Hepatocyte (in vitro differentiated cells): ENCODE measurements around the gene LCLAT1. TPM values are rescaled to one million over a fixed set of nuclear protein-coding genes. Genes with fewer than 3 reads are reported as not detected.

ENCODE experiments used
- DNase-seq: peaks from one replicate; pipeline ENCODE4 v3.0.0-alpha.2; 2016; ENCODE audit warnings: low spot score
- H2AFZ ChIP-seq: fragments of 200-600 bp; sonication (generic); 2 replicates; pipeline ENCODE4 v1.6.0; 2016; ENCODE audit warnings: antibody characterized with exemption, mild to moderate bottlenecking
- H3K27ac ChIP-seq: fragments of 200-600 bp; sonication (generic); 2 replicates; pipeline ENCODE4 v1.5.1; 2016; ENCODE audit warnings: mild to moderate bottlenecking
- H3K27me3 ChIP-seq: fragments of 200-600 bp; sonication (generic); 2 replicates; pipeline ENCODE4 v1.6.1; 2016
- H3K36me3 ChIP-seq: fragments of 200-600 bp; sonication (generic); replicated peaks from 2 replicates; pipeline ENCODE4 v1.5.1; 2016; ENCODE audit warnings: low read depth; ENCODE audit not compliant: insufficient read depth
- H3K4me1 ChIP-seq: fragments of 200-600 bp; sonication (generic); 2 replicates; pipeline ENCODE4 v1.5.1; 2016; ENCODE audit warnings: mild to moderate bottlenecking, moderate library complexity; ENCODE audit not compliant: insufficient read depth
- H3K4me2 ChIP-seq: fragments of 200-600 bp; sonication (generic); 2 replicates; pipeline ENCODE4 v1.6.0; 2016
- H3K4me3 ChIP-seq: fragments of 200-600 bp; sonication (generic); 2 replicates; pipeline ENCODE4 v1.5.1; 2016; ENCODE audit warnings: mild to moderate bottlenecking
- H3K79me2 ChIP-seq: fragments of 200-600 bp; sonication (generic); 2 replicates; pipeline ENCODE4 v1.6.0; 2017; ENCODE audit warnings: mild to moderate bottlenecking
- H3K9me2 ChIP-seq: fragments of 200-600 bp; sonication (generic); replicated peaks from 2 replicates; pipeline ENCODE4 v1.6.0; 2017; ENCODE audit warnings: mild to moderate bottlenecking; ENCODE audit not compliant: insufficient read depth
- H3K9me3 ChIP-seq: fragments of 200-600 bp; sonication (generic); 2 replicates; pipeline ENCODE4 v1.5.1; 2016; ENCODE audit warnings: low read depth, mild to moderate bottlenecking
- H4K20me1 ChIP-seq: fragments of 200-600 bp; sonication (generic); 2 replicates; pipeline ENCODE4 v1.6.0; 2016; ENCODE audit warnings: mild to moderate bottlenecking; ENCODE audit not compliant: insufficient read depth, poor library complexity, severe bottlenecking
- CTCF ChIP-seq: fragments of 200-600 bp; sonication (generic); IDR thresholded peaks from 2 replicates; pipeline ENCODE4 v1.5.1; 2016; ENCODE audit warnings: antibody characterized with exemption, mild to moderate bottlenecking; ENCODE audit not compliant: poor library complexity
- EZH2 ChIP-seq: fragments of 200-600 bp; sonication (generic); IDR thresholded peaks from 2 replicates; pipeline ENCODE4 v1.6.1; 2016; ENCODE audit warnings: antibody characterized with exemption, mild to moderate bottlenecking, borderline replicate concordance
- EZH2phosphoT487 ChIP-seq: fragments of 200-600 bp; sonication (generic); IDR thresholded peaks from one replicate; pipeline ENCODE4 v1.6.1; 2018; ENCODE audit warnings: antibody characterized with exemption, mild to moderate bottlenecking, low read depth, moderate library complexity; ENCODE audit not compliant: unreplicated experiment, severe bottlenecking
- WGBS: methylation state at CpG from one replicate; pipeline ENCODE4 v1.1.6; 2016; ENCODE audit warnings: low lambda C conversion rate; ENCODE audit errors: missing lambda C conversion rate; 5-methylcytosine and 5-hydroxymethylcytosine counted together
- polyA plus RNA-seq: library from polyadenylated mRNA; unstranded; fragments of >200 nt; fragmentation: Nextera tagmentation; extraction: Ambion mirVana; gene quantifications from 2 replicates; pipeline ENCODE4 v1.2.1, GENCODE V29; 2016
- total RNA-seq: library from RNA; depleted of rRNA; stranded (reverse); fragments of >200 nt; gene quantifications from 2 replicates; pipeline ENCODE4 v1.2.3, GENCODE V29; 2014

Gene LCLAT1
- total and polyA plus RNA-seq, 2 experiments from 2014 or later = 10.1 to 15.4 TPM

- no peak overlapping the region for H3K27ac ChIP-seq
Measured at GRCh38 chr2:30680121-30680520, 233.1 kb downstream of the LCLAT1 start.

DNA sequence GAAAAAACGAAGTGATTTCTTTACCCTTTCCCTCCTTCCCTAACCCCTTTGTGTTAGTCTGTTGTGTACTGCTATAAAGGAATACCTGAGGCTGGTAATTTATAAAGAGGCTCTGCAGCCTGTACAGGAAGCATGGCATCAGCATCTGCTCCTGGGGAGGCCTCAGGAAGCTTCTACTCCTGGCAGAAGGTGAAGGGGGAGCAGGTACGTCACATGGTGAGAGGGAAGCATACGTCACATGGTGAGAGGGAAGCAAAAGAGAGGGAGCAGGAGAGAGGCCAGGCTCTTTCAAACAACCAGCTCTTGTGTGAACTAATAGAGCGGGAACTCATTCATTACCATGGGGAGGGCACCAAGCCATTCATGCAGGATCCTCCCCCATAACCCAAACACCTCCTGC is 234.0 kb downstream of the LCLAT1 start:
- WGBS = 95% methylated on average over 4 of the region's 4 CpGs
- DNase-seq = no peak
- H3K27ac ChIP-seq = no peak overlapping the region
- no peak overlapping the region for H2AFZ ChIP-seq
- H3K36me3 ChIP-seq = no peaks in the 10 kb centered on the region
- no peaks in the 10 kb centered on the region for H3K79me2 ChIP-seq
- H3K4me3 ChIP-seq = no peak overlapping the region
- TF ChIP-seq CTCF = no peak
- TF ChIP-seq EZH2phosphoT487 = no peak
- TF ChIP-seq EZH2 = no peak
- no peaks in the 10 kb centered on the region for H3K9me2 ChIP-seq
- H4K20me1 ChIP-seq = no peaks in the 10 kb centered on the region
- H3K9me3 ChIP-seq = no peaks in the 10 kb centered on the region
- peaks cover 4% of the 10 kb centered on the region for H3K4me1 ChIP-seq
- H3K27me3 ChIP-seq = no peaks in the 10 kb centered on the region
- H3K4me2 ChIP-seq = no peak overlapping the region

More at GRCh38 chr2:30680121-30680520, 233.1 kb downstream of the LCLAT1 start:
- Histone ChIP-seq H3K79me2 (no peaks in the 10 kb centered on the region), H4K20me1 (no peaks in the 10 kb centered on the region), H3K27me3 (no peaks in the 10 kb centered on the region), H3K36me3 (no peaks in the 10 kb centered on the region), H3K4me3 (no peak overlapping the region), H3K4me2 (no peak overlapping the region), H3K9me2 (no peaks in the 10 kb centered on the region), H3K9me3 (no peaks in the 10 kb centered on the region), H3K4me1 (no peaks in the 10 kb centered on the region), H2AFZ (no peak overlapping the region)
- no peak for TF ChIP-seq EZH2
- TF ChIP-seq EZH2phosphoT487 = no peak
- no peak for TF ChIP-seq CTCF
- DNase-seq = no peak
- 94% methylated on average over 3 of the region's 3 CpGs for WGBS

DNA sequence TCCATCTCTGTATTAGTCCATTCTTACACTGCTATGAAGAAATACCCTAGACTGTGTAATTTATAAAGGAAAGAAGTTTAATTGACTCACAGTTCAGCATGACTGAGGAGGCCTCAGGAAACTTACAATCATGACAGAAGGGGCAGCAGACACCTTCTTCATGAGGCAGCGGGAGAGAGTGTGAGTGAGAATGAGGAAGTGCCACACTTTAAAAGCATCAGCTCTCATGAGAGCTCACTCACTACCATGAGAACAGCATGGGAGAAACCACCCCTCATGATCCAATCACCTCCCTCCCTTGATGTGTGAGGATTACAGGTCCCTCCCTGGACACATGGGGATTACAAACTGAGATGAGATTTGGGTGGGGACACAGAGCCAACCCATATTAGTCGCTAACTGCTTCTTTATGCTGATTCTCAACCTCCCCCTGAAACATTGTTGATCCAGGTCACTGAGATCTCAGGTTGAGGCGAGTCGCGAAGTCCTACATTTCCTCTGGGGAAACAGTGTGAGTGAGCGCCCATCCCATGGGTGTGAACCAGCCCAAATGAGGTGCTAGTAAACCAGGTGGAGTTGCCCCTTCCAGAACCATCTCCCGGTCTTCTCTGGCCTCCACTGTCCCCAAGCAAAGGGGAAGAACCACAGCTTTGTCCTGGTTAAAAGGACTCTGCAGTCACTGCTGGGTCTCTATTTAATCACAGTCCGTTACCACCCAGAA is 236.3 kb downstream of the LCLAT1 start:
- no peak overlapping the region for H2AFZ ChIP-seq
- H3K4me3 ChIP-seq = no peak overlapping the region
- no peaks in the 10 kb centered on the region for H3K27me3 ChIP-seq
- H3K4me1 ChIP-seq = peaks cover 4% of the 10 kb centered on the region
- H3K27ac ChIP-seq = no peak overlapping the region
- no peak overlapping the region for H3K4me2 ChIP-seq
- no peak for DNase-seq
- H3K36me3 ChIP-seq = no peaks in the 10 kb centered on the region
- TF ChIP-seq EZH2 (no peak), EZH2phosphoT487 (no peak)
- 95% methylated on average over 8 of the region's 8 CpGs for WGBS
- no peaks in the 10 kb centered on the region for H3K9me2 ChIP-seq
- no peaks in the 10 kb centered on the region for H3K79me2 ChIP-seq
- no peaks in the 10 kb centered on the region for H3K9me3 ChIP-seq
- no peaks in the 10 kb centered on the region for H4K20me1 ChIP-seq

GRCh38 chr2:30684026-30684425 is 237.0 kb downstream of the LCLAT1 start:
- peaks cover 8% of the 10 kb centered on the region for H3K4me1 ChIP-seq
- 92% methylated on average over 8 of the region's 8 CpGs for WGBS

More at GRCh38 chr2:30684026-30684425, 237.0 kb downstream of the LCLAT1 start:
- H3K9me2 ChIP-seq = no peaks in the 10 kb centered on the region
- H3K79me2 ChIP-seq = no peaks in the 10 kb centered on the region
- DNase-seq = no peak
- no peak overlapping the region for H3K27ac ChIP-seq
- H3K27me3 ChIP-seq = no peaks in the 10 kb centered on the region
- H2AFZ ChIP-seq = no peak overlapping the region
- H3K4me3 ChIP-seq = no peak overlapping the region
- H3K36me3 ChIP-seq = no peaks in the 10 kb centered on the region
- TF ChIP-seq EZH2phosphoT487 (no peak), EZH2 (no peak), CTCF (no peak)
- no peak overlapping the region for H3K4me2 ChIP-seq
- H3K9me3 ChIP-seq = no peaks in the 10 kb centered on the region
- no peaks in the 10 kb centered on the region for H4K20me1 ChIP-seq
